NCI-H2029 (cell line): ENCODE measurements around the gene AP1G2.
"Not testable (repeated sequence)": the region's sequence is repeated elsewhere in the genome, so short reads cannot be mapped to it uniquely, and the experiment has no call there.

Experiments used
- DNase-seq: peaks from one replicate; lab custom pipeline; 2025; lab: John Stamatoyannopoulos, UW

Gene AP1G2

DNA sequence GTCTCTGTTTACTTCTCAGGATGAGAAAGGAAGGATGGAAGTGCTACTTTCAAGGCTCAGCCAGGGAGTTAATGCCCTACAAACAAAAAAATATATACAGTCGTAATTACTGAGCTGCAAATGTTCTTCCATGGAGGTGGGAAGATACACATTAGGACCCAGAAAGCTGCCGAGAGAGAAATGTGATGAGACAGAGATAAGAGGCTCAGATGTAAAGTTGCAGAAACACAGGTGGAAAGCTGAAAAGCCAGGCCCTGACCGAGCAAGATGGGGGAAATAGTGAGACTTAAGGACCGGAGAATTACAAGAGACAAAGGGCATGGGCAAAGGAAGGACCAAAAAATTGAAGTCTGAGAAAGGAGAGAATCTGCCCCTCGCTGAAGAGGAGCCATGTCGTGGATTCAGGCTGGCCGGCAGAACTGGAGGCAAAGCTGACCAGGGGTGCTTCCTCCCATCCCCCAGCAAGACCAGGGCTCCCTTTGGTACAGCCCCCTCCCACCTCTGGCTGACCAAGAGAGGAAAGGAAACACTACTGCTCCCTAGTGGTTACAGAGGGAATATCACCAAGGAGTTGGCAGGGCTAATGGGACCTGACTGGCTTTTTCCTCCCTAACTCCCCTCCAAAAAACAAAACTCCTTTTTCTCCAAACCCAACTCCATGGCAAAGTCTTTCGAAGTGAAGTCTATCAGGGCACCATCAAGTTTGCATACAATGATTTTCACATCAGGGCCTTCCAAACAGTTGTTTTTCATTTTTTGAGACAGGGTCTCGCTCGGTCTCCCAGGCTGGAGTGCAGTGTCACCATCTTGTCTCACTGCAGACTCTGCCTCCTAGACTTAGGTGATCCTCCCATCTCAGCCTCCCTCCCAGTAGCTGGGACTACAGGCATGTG is 28.1 kb downstream of the AP1G2 start:
- peak; percentile 88 for DNase-seq

GRCh38 chr14:23538785-23539184 is 28.8 kb downstream of the AP1G2 start:
- peak; percentile 90 for DNase-seq

DNA sequence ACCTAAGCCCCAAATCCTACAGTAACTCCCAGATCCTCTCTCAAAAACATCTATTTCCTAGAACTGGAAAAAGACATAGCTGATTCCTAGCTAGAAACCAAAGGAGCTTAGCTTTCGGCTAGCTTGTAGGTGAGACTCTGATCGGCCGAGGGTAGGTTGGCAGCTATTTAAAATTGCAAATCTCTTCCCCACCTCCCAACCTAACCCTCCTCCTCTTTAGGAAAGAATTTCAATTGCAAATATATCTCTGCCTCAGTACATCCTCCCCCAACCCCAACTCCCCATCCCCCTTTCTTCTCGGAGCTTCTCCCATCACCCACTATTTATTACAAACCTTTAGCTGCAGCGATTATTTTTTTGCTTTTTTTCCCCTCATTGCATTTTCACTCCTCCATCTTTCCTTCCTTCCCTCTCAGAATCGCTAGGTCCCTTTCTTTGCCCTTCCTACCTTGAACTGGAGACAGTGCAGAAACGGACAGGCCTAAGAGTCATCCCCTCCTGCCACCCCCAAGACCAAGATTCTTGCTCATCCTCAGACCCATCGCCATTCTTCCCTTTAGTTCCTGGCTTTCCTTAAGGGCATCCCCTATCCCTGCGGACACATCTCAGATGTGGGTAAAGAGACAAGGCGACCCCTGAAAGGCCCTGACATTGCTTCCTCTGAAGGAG is 29.4 kb downstream of the AP1G2 start:
- DNase-seq, result no peak

DNA sequence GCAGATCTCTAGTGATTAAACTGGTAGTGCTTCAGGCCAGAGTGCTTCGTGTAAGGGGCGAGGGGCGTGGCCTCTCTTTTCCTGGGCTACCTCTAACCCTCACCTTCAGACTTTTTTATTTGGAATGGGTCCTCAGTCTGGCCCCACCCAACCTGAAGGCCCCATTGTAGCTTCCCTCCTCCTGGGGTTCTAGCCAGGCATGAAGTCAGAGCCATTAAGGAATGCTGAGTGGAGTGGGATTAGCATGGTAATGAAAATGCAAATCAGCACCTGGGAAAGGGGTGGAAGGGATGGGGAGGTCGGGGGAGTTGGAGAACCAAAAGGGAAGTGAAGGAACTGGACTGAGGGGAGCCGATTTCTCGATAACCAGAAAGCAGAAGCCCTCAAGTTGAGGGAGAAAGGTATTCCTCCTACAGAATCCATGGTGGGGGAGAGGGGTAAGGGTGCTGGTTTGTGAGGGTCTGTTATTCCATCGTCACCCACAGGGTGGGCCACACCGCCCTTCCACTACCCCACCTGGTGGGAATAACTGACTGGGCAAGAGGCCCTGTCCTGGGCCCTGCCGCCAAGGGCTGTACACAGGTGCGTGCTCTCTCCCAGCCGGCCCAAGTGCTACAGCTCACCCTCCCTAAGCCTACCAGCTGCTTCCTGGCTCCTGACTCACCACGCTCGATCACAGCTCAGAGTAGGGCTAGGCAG is 30.1 kb downstream of the AP1G2 start:
- no peak for DNase-seq

- DNase-seq, result not testable (repeated sequence)
Measured at GRCh38 chr14:23536906-23537305, 30.7 kb downstream of the AP1G2 start.

DNA sequence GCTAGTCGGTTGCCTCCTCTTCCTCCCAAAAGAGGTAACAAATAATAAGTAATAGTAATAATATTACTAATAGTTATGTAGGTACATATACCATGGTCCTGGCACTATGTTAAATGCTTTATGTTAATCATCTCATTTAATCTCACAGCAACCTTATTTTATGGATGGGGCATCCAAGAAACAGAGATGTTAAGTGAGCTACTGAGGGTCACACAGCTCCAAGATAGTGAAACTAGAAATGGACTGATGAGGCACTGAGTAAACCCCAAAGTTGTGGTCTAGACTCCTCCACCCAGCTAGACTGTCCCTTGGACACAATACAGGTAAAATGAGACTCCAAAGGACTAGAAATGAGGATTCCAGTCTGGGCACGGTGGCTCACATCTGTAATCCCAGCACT is 31.1 kb downstream of the AP1G2 start:
- no peak for DNase-seq

- no peak for DNase-seq
Measured at GRCh38 chr14:23535943-23536342, 31.6 kb downstream of the AP1G2 start.

GRCh38 chr14:23533652-23534435 is 33.7 kb downstream of the AP1G2 start:
- no peak for DNase-seq

DNA sequence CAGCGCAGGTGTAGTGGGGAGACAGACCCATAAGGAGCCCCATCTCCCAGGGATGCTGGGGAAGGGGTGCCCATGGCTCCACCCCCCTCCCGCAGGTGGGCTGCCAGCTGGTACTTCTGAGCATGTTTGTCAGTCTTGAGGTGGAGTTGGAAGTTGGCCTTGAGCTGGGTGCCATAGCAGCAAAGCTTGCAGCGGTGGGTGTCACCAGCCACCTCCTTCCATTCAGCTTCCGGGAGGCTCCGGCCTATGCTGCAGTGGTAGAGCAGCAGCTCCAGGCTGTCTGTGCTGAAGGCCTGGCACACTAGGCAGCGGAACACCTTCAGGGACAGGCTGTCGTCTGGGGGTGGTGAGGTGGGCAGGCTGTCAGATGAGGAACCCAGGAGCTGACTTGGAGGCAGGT is 34.9 kb downstream of the AP1G2 start:
- DNase-seq, result no peak

- DNase-seq, result no peak
Measured at GRCh38 chr14:23531391-23531790, 36.2 kb downstream of the AP1G2 start.

DNA sequence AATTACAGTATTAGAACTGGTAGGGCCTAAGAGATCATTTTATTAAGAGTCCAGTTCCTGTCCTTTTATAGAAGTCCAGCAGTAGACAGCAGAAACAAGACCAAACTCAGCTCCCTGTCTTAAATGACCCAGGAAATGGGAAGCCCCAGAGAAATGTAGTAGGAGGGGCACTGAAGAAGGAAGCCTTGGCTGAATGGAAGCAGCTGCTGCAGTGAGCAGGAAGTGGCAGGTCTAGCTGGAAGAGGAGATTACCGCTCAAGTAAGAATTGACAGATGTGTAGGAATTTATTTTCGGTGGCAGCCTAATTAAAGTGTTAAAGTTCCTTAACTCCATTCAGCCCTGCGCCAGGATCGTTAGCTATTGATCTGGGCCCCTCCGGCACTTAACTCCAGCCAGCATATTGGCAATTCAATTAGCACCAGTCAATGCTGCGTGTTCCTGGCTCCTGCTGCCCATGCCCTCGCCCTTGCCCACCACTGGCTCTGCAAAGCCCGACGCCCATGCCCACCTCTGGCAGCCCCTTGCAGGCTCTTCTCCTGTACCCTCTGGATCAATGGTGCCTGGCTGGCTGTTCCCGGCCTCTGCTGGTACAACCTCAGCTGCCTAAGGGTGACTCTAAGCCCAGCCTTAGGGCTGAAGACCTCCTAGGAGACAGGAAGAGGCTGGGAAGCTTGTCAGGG is 37.1 kb downstream of the AP1G2 start:
- DNase-seq, result peak; percentile 90

DNA sequence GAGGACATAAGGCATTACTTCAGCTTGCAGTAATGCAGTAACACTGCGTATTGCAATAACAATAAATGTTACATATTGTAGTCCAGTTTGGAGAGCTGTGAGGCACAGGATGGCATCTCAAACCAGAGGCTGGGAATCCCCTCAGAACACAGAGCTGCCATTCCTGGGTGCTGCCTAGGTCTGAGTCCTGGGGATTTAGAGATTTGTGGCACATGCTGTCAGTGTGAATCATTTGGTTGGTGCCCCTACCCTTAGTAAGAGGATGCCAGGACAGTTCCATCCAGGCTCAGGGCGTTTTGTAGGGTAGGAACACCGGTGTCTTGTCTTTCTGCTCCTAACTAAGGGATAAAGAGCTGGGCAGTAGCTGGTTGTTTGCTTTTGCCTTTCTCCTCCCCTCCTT is 38.6 kb downstream of the AP1G2 start:
- DNase-seq, result no peak

DNA sequence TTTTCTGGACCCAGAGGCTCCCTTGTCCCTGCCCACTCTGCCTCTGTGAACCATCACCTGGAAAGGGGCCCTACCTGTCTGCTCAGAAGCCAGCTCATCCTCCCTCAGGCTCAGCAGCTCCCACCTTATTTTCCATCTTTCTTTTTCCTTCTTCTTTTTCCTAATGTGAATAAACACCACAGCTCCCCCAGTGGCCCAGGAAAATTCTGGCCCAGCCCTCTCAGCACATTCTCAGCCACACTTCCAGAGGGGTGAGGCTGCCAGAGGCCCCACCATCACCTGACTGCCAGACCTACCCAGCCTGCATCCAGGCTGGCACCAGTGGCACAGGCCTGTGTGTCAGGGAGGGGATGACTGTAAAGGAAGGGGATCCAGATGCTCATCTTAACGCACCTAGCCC is 39.0 kb downstream of the AP1G2 start:
- no peak for DNase-seq

DNA sequence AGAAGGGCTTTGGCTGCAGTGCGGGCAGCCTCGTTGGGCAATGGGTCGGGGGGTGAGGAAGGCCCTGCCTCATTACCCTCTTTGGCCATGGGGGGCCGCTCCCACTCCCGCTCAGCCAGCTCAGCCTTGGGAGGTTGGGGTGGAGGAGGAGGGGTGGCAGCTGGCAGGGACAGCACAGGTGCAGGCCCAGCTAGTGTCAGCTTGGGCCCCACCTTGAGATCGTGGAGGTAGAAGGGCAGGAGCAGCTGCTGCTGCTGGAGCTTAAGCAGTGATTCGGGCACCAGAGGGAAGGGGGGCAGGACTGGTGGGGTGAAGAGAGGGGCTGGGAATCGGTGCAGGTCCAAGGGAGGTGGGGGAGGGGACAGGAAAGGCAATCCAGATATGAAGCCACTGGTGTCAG is 42.0 kb downstream of the AP1G2 start:
- DNase-seq, result no peak

DNA sequence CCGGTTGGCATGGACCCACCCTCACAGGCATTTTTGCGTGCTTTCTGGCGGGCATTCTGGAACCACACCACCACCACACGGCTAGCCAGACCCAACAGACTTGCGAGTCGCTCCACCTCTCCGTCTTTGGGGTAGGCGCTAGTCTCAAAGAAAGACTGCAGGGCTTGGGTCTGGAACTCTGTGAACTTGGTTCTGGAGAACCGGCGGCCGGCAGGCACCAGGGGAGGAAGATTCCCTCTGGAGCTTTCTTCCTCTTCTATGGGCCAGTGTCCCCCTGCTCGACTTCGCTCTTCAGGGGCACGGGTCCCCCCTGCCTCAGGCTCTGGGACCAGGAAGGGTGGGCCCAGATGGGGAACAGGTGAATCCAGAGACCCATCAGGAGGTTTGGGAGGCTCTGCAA is 42.6 kb downstream of the AP1G2 start:
- DNase-seq, result no peak

- no peak for DNase-seq
Measured at GRCh38 chr14:23523229-23524016, 44.2 kb downstream of the AP1G2 start.

- no peak for DNase-seq
Measured at GRCh38 chr14:23522643-23523198, 44.9 kb downstream of the AP1G2 start.

DNA sequence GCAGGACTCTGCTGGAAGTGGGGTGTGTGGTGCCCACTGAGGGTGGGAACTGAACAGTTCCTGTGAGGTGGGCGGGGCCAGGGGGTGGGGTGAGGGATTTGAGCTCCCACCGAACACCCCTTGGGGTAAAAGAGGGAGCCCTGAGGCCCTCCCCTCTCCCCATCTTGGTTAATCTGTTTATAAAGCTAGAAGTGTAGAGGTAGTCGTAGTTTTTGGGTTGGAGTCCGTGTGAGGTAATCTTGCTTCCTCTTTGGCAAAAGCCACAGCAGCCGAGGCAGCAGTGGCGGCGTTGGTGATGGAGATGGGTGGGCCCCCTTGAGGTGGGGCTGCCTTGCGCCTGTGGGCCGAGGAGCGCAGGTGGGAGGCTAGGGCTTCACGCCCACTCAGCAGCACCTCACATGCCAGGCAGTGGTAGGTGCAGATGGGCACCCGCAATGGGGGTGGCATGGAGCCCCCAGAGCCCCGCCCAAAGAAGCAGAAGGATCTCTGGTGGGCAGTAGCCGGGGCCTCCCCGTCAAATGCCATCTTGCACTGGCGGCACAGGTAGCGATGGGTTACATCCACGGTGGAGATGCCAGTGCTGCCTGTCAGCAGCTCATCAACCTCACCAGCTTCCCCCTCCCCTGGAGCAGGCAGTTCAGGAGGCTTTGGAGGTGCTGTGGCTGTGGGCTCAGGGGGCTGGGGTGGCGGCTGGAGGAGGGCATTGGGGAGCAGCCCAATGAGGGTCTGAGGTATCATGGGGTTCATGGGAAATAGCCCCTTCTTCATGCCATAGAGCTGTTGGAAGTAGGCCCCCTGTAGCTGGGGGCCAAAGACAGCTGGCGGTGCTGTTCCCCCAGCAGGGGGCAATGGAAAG is 45.6 kb downstream of the AP1G2 start:
- DNase-seq, result no peak

GRCh38 chr14:23520899-23521533 is 46.6 kb downstream of the AP1G2 start:
- no peak for DNase-seq
